Adrenal gland (tissue), 12 donors: ENCODE data around the gene OSTF1. TPM values are rescaled to one million over a fixed set of nuclear protein-coding genes. Genes with fewer than 3 reads are reported as not detected.

ENCODE experiments used
- DNase-seq, 7 donors: peaks; one replicate each; pipeline ENCODE4 v3.0.0-alpha.2; 2019 to 2020
- H3K27ac ChIP-seq, 5 donors: fragments of 200-600 bp; sonication (generic) in 4 of 5; 1 replicate in 3 of 5; 2 replicates in 2 of 5; pipeline versions ENCODE4 v1.5.1 to v1.8.0; 2016 to 2020; ENCODE audit warnings: mild to moderate bottlenecking in 1 of 5
- H3K27me3 ChIP-seq: fragments of 200-600 bp; 2 replicates; pipeline ENCODE4 v1.8.0; 2021
- H3K36me3 ChIP-seq, 2 donors: fragments of 200-600 bp; replicated peaks in 1 of 2; 1 replicate in 1 of 2; 2 replicates in 1 of 2; pipeline versions ENCODE4 v1.5.1 to v1.8.0; 2018 to 2022
- H3K4me1 ChIP-seq, 2 donors: fragments of 200-600 bp; replicated peaks in 1 of 2; 1 replicate in 1 of 2; 2 replicates in 1 of 2; pipeline versions ENCODE4 v1.5.1 to v1.8.0; 2018 to 2021
- H3K4me3 ChIP-seq, 4 donors: fragments of 200-600 bp; sonication (generic) in 3 of 4; one replicate each; pipeline ENCODE4 v1.5.1; 2016 to 2018
- H3K9me3 ChIP-seq, 3 donors: fragments of 200-600 bp; sonication (generic) in 1 of 3; replicated peaks in 1 of 3; 1 replicate in 2 of 3; 2 replicates in 1 of 3; pipeline versions ENCODE4 v1.5.1 to v1.8.0; 2016 to 2021
- CTCF ChIP-seq, 6 experiments: fragments of 450-650 bp in 4 of 6; fragments of 200-600 bp in 2 of 6; sonication (generic) in 1 of 6; IDR thresholded peaks; 1 replicate in 5 of 6; 2 replicates in 1 of 6; pipeline versions ENCODE4 v1.5.1 to v1.8.0; 2016 to 2021; ENCODE audit warnings: antibody characterized with exemption in 6 of 6, mild to moderate bottlenecking in 2 of 6, moderate library complexity in 1 of 6
- POLR2A ChIP-seq, 2 donors: fragments of 450-650 bp; IDR thresholded peaks; one replicate each; pipeline ENCODE4 v1.6.1; 2017; ENCODE audit warnings: antibody characterized with exemption in 2 of 2, mild to moderate bottlenecking in 2 of 2, moderate library complexity in 1 of 2
- WGBS, 4 donors: extraction: QIAGEN DNeasy Blood & Tissue Kit in 2 of 4; methylation state at CpG; one replicate each; pipeline versions ENCODE4 v1.1.5 to v1.1.7; 2013 to 2017; 5-methylcytosine and 5-hydroxymethylcytosine counted together
- intact Hi-C, 2 donors: fragments of 100-400 bp; cut with DNase I; formaldehyde crosslinking; loops; one replicate each; pipeline versions ENCODE4 v1.14.1 to v1.15.0; 2022 to 2023
- polyA plus RNA-seq, 3 donors: library from polyadenylated mRNA; stranded (reverse); fragments of 200-250 nt in 2 of 3; fragments of 350-450 nt in 1 of 3; fragmentation: Illumina TruSeq in 1 of 3; extraction: RNeasy Lipid Tissue Mini Kit (QIAGEN cat#74804) in 1 of 3; gene quantifications; one replicate each; pipeline ENCODE4 v1.2.3, GENCODE V29; 2013 to 2014
- total RNA-seq, 9 donors: library from RNA; depleted of rRNA in 4 of 9; stranded (reverse); fragments of >200 nt in 4 of 9; fragments of 120-200 nt in 1 of 9; fragmentation: NEBNext Ultra II Directional in 1 of 9; extraction: Animal tissue kit (Norgen Biotek cat#: 25700) in 1 of 9; gene quantifications; one replicate each; pipeline versions ENCODE4 v1.1.0 to v1.2.4, GENCODE V29; 2013 to 2023
- donor health status: healthy with polysubstance abuse.
- donor health status: Bipolar disorder and iron deficiency.
- donor health status: DM: yes; HTN: yes; CAD: no.
- donor health status: DM: no; HTN: no; CAD: no.
- donor health status: DM: no; HTN: no; CAD: no.
- donor health status: DM: yes; HTN: yes; CAD: no.

The OSTF1 gene
- total and polyA plus RNA-seq, 12 donors: 21.0 to 52.2 (median 34.9) TPM

- Histone ChIP-seq H3K4me1 (peaks cover 0 to 5% of the 10 kb centered on the region in 2 donors), H3K4me3 (no peak overlapping the region), H3K36me3 (peaks cover 0 to 4% of the 10 kb centered on the region in 2 donors), H3K9me3 (no peaks in the 10 kb centered on the region), H3K27ac (no peak overlapping the region), H3K27me3 (no peaks in the 10 kb centered on the region)
- intact Hi-C loops: no loop called here
- no peak for DNase-seq
- TF ChIP-seq CTCF (IDR thresholded peaks at IDR 0.05) (no peak), POLR2A (IDR thresholded peaks at IDR 0.05) (no peak)
- WGBS, 4 donors: 82 to 87% (median 85%) methylated on average over 5 of the region's 5 CpGs
These were observed 16.7 kb upstream of the OSTF1 start for GRCh38 chr9:75071530-75072122.

- no peak for TF ChIP-seq CTCF (IDR thresholded peaks at IDR 0.05)
- TF ChIP-seq POLR2A (IDR thresholded peaks at IDR 0.05): no peak
- no peak overlapping the region for H3K4me3 ChIP-seq
- 97 to 100% (median 97%) methylated on average over 4 of the region's 4 CpGs for WGBS, 4 donors
- no peaks in the 10 kb centered on the region for H3K27me3 ChIP-seq
- DNase-seq: no peak
- H3K9me3 ChIP-seq: no peaks in the 10 kb centered on the region
- H3K36me3 ChIP-seq: peaks cover 0 to 4% of the 10 kb centered on the region in 2 donors
- intact Hi-C loops: no loop called here
- peaks cover 0 to 5% of the 10 kb centered on the region in 2 donors for H3K4me1 ChIP-seq
- no peak overlapping the region for H3K27ac ChIP-seq
These were observed 15.4 kb upstream of the OSTF1 start for GRCh38 chr9:75072895-75073294.

GRCh38 chr9:75081632-75082031, 6.7 kb upstream of the OSTF1 start:
- WGBS, 4 donors: 67 to 89% (median 71%) methylated on average over 1 to 2 of the region's 2 CpGs
- Histone ChIP-seq H3K4me3 (no peak overlapping the region), H3K36me3 (no peaks in the 10 kb centered on the region), H3K27me3 (no peaks in the 10 kb centered on the region), H3K4me1 (peaks cover 0 to 26% of the 10 kb centered on the region in 2 donors), H3K9me3 (no peaks in the 10 kb centered on the region), H3K27ac (no peak overlapping the region)
- intact Hi-C loops: loop anchor here in 1 of 2 donors (10.0 kb wide), 1 partner anchor 57 kb away; the partner anchor contains the start of gene CARNMT1
- TF ChIP-seq CTCF (IDR thresholded peaks at IDR 0.05) (no peak), POLR2A (IDR thresholded peaks at IDR 0.05) (no peak)
- DNase-seq: no peak

GRCh38 chr9:75083188-75083970, 4.9 kb upstream of the OSTF1 start:
- H3K27ac ChIP-seq: no peak overlapping the region
- intact Hi-C loops: loop anchor here in 1 of 2 donors (10.0 kb wide), 1 partner anchor 59 kb away; the partner anchor contains the start of gene CARNMT1
- 78 to 81% (median 80%) methylated on average over 12 of the region's 12 CpGs for WGBS, 4 donors
- H3K27me3 ChIP-seq: no peaks in the 10 kb centered on the region
- no peaks in the 10 kb centered on the region for H3K36me3 ChIP-seq
- H3K4me1 ChIP-seq: peaks cover 0 to 26% of the 10 kb centered on the region in 2 donors
- no peaks in the 10 kb centered on the region for H3K9me3 ChIP-seq
- no peak for TF ChIP-seq CTCF (IDR thresholded peaks at IDR 0.05)
- TF ChIP-seq POLR2A (IDR thresholded peaks at IDR 0.05): no peak
- no peak overlapping the region for H3K4me3 ChIP-seq
- no peak for DNase-seq
